ENCODE measurements around the gene C12orf43.

DNA sequence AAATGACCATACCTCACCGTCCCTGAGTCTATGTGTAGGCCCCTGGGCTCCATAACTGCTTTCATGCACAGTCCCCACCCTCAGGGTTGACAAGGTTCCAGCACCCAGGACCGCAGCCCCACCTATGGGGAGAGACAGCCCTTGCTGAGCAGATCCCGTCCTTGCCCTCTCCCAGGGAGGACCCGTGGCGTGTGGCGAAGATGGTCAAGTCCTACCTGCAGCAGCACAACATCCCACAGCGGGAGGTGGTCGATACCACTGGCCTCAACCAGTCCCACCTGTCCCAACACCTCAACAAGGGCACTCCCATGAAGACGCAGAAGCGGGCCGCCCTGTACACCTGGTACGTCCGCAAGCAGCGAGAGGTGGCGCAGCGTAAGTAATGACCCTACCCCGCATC lies 27.6 kb downstream of the C12orf43 start:
- TF ChIP-seq, protein P1, sequence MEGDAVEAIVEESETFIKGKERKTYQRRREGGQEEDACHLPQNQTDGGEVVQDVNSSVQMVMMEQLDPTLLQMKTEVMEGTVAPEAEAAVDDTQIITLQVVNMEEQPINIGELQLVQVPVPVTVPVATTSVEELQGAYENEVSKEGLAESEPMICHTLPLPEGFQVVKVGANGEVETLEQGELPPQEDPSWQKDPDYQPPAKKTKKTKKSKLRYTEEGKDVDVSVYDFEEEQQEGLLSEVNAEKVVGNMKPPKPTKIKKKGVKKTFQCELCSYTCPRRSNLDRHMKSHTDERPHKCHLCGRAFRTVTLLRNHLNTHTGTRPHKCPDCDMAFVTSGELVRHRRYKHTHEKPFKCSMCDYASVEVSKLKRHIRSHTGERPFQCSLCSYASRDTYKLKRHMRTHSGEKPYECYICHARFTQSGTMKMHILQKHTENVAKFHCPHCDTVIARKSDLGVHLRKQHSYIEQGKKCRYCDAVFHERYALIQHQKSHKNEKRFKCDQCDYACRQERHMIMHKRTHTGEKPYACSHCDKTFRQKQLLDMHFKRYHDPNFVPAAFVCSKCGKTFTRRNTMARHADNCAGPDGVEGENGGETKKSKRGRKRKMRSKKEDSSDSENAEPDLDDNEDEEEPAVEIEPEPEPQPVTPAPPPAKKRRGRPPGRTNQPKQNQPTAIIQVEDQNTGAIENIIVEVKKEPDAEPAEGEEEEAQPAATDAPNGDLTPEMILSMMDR (IDR thresholded peaks at IDR 0.05) = no peak
- TF ChIP-seq POLR2A (IDR thresholded peaks at IDR 0.05) = no peak
